NCI-H1417 treated with DMSO at 0.1 percent for 48 hours (cell line): ENCODE results near the gene ZNF668.
A peak's percentile ranks its signal among the peaks of the same experiment; 100 is the strongest.
"Not testable (repeated sequence)": the region's sequence is repeated elsewhere in the genome, so short reads cannot be mapped to it uniquely, and the experiment has no call there.

ENCODE experiments used
- DNase-seq: peaks from one replicate; lab custom pipeline; 2025; lab: John Stamatoyannopoulos, UW

Gene ZNF668

GRCh38 chr16:31100876-31101641, 27.0 kb upstream of the ZNF668 start:
- DNase-seq, result not testable (repeated sequence)

- no peak for DNase-seq
Measured at GRCh38 chr16:31099860-31100638, 26.0 kb upstream of the ZNF668 start.

- DNase-seq, result peak; percentile 86
Measured at GRCh38 chr16:31094424-31095120, 20.5 kb upstream of the ZNF668 start, which contains the start of gene VKORC1. Gene VKORC1, minus strand, starts transcription at chr16:31094797. Its CDS starts 68 bp downstream, at chr16:31094729.

GRCh38 chr16:31094088-31094423, 20.0 kb upstream of the ZNF668 start:
- DNase-seq, result no peak

- DNase-seq, result no peak
Measured at GRCh38 chr16:31093132-31093703, 19.2 kb upstream of the ZNF668 start.

GRCh38 chr16:31092330-31092729, 18.3 kb upstream of the ZNF668 start:
- no peak for DNase-seq

GRCh38 chr16:31090540-31090939, 16.5 kb upstream of the ZNF668 start:
- DNase-seq, result no peak

GRCh38 chr16:31089199-31089598, 15.2 kb upstream of the ZNF668 start:
- no peak for DNase-seq

GRCh38 chr16:31088459-31089183, 14.6 kb upstream of the ZNF668 start, which contains the start of gene PRSS53:
Gene PRSS53, minus strand, starts transcription at chr16:31088943. Its CDS starts 134 bp downstream, at chr16:31088809.
- DNase-seq, result no peak

- no peak for DNase-seq
Measured at GRCh38 chr16:31087971-31088370, 13.9 kb upstream of the ZNF668 start.

- DNase-seq, result no peak
Measured at GRCh38 chr16:31087481-31087880, 13.4 kb upstream of the ZNF668 start.

- no peak for DNase-seq
Measured at GRCh38 chr16:31086629-31086906, 12.5 kb upstream of the ZNF668 start.

- no peak for DNase-seq
Measured at GRCh38 chr16:31085873-31086628, 12.0 kb upstream of the ZNF668 start.

GRCh38 chr16:31085411-31085810, 11.4 kb upstream of the ZNF668 start:
- no peak for DNase-seq

GRCh38 chr16:31084584-31085302, 10.7 kb upstream of the ZNF668 start:
- DNase-seq, result no peak

- no peak for DNase-seq
Measured at GRCh38 chr16:31083981-31084380, 9.9 kb upstream of the ZNF668 start.

- no peak for DNase-seq
Measured at GRCh38 chr16:31083556-31083955, 9.5 kb upstream of the ZNF668 start.

GRCh38 chr16:31083081-31083480, 9.0 kb upstream of the ZNF668 start:
- no peak for DNase-seq

GRCh38 chr16:31082368-31083045, 8.5 kb upstream of the ZNF668 start:
- DNase-seq, result no peak
